Measurements from ENCODE around the gene AJAP1. TPM values are rescaled to one million over a fixed set of nuclear protein-coding genes. Genes with fewer than 3 reads are reported as not detected.

The AJAP1 gene
- total and polyA plus RNA-seq, 2 experiments from 2014 or later, result not detected

- TF ChIP-seq REST (IDR thresholded peaks at IDR 0.05; ENCODE audit: unreplicated experiment), result no peak
- no peak for TF ChIP-seq ETS1 (IDR thresholded peaks at IDR 0.05)
- no peak for TF ChIP-seq CTCF (conservative IDR thresholded peaks at IDR 0.05; ENCODE audit: low read depth in 2 of 2)
- no peak for TF ChIP-seq JUNB (IDR thresholded peaks at IDR 0.05; ENCODE audit: unreplicated experiment)
These were observed 114.1 kb downstream of the AJAP1 start (continued) for GRCh38 chr1:4768553-4768952.

GRCh38 chr1:4769516-4770280 is 115.3 kb downstream of the AJAP1 start:
- Histone ChIP-seq H3K9me2 (ENCODE audit: insufficient read depth) (no peaks in the 10 kb centered on the region), H3F3A (replicated peaks; ENCODE audit: low read depth) (no peaks in the 10 kb centered on the region), H4K20me1 (replicated peaks; ENCODE audit: insufficient read depth) (no peaks in the 10 kb centered on the region), H3K27me3 (ENCODE audit: insufficient read depth) (no peaks in the 10 kb centered on the region), H3K27ac (ENCODE audit: low read depth) (no peak overlapping the region), H3K4me1 (ENCODE audit: insufficient read depth) (no peaks in the 10 kb centered on the region), H3K36me3 (ENCODE audit: insufficient read depth) (no peaks in the 10 kb centered on the region), H2AFZ (no peak overlapping the region), H3K4me3 (no peak overlapping the region), H3K79me2 (replicated peaks; ENCODE audit: insufficient read depth) (no peaks in the 10 kb centered on the region), H3K4me2 (no peak overlapping the region)
- Mint-ChIP-seq H3K4me3 (no peak overlapping the region), H3K4me1 (peaks cover 5% of the 10 kb centered on the region), H3K9me3 (no peaks in the 10 kb centered on the region; the same call in 2 of the 3 replicates), H3K36me3 (ENCODE audit: low read depth) (peaks cover 6% of the 10 kb centered on the region; the same call in 2 of the 3 replicates), H3K27me3 (ENCODE audit: insufficient read depth, low read depth, poor library complexity) (peaks cover 1% of the 10 kb centered on the region), H3K27ac (no peak overlapping the region)
- ATAC-seq (peak; percentile 47; the same call in 2 of the 3 replicates), DNase-seq (ENCODE audit: low spot score) (no peak)
- TF ChIP-seq ETS1 (IDR thresholded peaks at IDR 0.05), result no peak
- no peak for TF ChIP-seq STAT1 (IDR thresholded peaks at IDR 0.05; ENCODE audit: unreplicated experiment)
- TF ChIP-seq ZNF462 (CRISPR knock-in tag; IDR thresholded peaks at IDR 0.05), result no peak

Data from GM23338 (cell line).